Stomach smooth muscle (tissue), 2 donors: Measurements from ENCODE around the gene FAM13A.
A peak's percentile ranks its signal among the peaks of the same experiment; 100 is the strongest.

ENCODE experiments used
- H3K27ac ChIP-seq: one replicate; pipeline ENCODE4 v1.7.0; 2013; ENCODE audit warnings: mild to moderate bottlenecking, low read length, inconsistent platforms
- H3K27me3 ChIP-seq, 2 donors: one replicate each; pipeline ENCODE4 v1.7.0; 2013; ENCODE audit warnings: low read length in 2 of 2; ENCODE audit not compliant: insufficient read depth in 2 of 2, control insufficient read depth in 1 of 2
- H3K36me3 ChIP-seq, 2 donors: one replicate each; pipeline ENCODE4 v1.7.0; 2013; ENCODE audit warnings: low read length in 2 of 2; ENCODE audit not compliant: control insufficient read depth in 2 of 2, insufficient read depth in 2 of 2
- H3K4me1 ChIP-seq: one replicate; pipeline ENCODE4 v1.7.0; 2013; ENCODE audit warnings: low read length; ENCODE audit not compliant: control insufficient read depth, insufficient read depth
- H3K4me3 ChIP-seq, 2 donors: one replicate each; pipeline ENCODE4 v1.7.0; 2013; ENCODE audit warnings: low read length in 2 of 2
- H3K9ac ChIP-seq, 2 donors: one replicate each; pipeline ENCODE4 v1.7.0; 2013; ENCODE audit warnings: low read length in 2 of 2, mild to moderate bottlenecking in 1 of 2
- H3K9me3 ChIP-seq, 2 donors: one replicate each; pipeline ENCODE4 v1.7.0; 2013; ENCODE audit warnings: low read length in 2 of 2; ENCODE audit not compliant: control insufficient read depth in 2 of 2
- donor health status: healthy.
- donor health status: Pancreatic carcinoma.

The FAM13A gene

DNA sequence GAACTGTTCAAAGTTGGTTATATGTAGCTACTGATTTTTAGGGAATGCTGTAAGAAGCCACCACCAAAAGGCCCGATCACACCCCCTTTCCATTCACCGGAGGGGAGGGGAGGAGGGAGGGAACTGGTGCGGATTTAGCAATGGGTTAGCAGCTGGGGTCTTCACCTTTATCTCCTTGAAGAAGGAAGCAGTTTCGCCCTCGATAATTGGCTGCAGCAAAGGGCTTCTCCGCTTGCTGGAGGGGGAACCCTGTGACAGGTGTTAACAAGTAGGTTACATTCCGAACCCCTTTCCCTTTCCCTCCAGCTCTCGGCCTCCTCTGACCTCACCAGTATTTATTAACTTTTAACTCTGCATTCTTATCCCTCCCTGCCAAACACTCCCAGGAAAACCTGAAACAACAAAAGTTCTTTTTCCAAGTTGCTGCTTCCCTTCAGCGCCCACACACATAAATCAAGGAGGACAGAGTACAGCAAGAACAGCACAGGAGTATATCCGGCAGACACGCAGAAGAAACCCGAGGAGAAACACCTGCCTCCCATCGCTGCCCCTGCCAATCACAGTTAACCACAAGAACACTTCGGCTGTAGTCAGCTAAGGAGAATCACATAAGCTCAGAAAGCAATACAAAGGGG, 319.6 kb downstream of the FAM13A start:
- Histone ChIP-seq H3K27ac (peak overlapping the region; percentile 53), H3K27me3 (no peaks in the 10 kb centered on the region), H3K36me3 (peaks cover 15 to 17% of the 10 kb centered on the region in 2 donors), H3K4me3 (peak overlapping the region; percentile 30 to 31), H3K4me1 (peaks cover 16% of the 10 kb centered on the region), H3K9ac (peak overlapping the region in 1 of 2 donors; percentile 16), H3K9me3 (no peaks in the 10 kb centered on the region)

DNA sequence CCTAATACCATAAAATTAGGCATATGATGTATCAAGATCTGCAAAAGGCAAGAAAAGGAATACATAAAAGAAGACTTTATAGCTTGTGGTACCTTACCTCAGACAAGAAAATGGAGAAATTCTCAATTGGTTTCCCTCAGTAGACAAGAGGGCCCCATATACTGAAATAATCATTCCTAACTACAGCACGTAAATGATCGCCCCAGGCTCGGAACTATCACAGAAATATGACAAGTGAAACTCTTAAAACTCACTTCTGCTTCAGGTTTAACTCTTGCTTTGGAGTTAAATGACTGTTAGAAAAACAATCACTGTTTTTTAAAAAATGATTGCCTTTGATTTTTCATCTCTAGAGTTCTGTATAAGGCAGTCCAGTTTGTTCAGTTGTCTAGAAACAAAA, 320.7 kb downstream of the FAM13A start:
- Histone ChIP-seq H3K9me3 (no peaks in the 10 kb centered on the region), H3K27ac (no peak overlapping the region), H3K4me1 (peaks cover 16% of the 10 kb centered on the region), H3K9ac (no peak overlapping the region), H3K36me3 (peaks cover 15 to 19% of the 10 kb centered on the region in 2 donors), H3K27me3 (no peaks in the 10 kb centered on the region), H3K4me3 (no peak overlapping the region)

DNA sequence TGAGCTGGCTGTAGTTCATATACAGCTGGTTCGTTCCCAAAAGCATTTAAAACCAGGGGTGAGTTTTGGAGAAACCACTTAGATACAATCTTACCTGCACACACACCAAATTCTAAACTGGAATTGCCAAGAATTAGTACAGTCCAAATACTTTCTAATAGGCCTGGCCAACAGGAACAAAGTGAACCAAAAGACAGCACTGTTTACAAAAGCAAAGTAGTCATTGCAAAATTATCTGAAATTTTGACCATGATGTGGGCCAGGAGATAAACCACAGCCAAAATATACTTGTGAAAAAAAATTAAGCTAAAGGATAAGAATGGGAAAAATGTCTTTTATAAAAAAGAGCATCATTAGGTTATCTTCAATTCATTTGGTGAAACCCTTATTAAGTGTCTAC, 321.4 kb downstream of the FAM13A start:
- no peak overlapping the region for H3K4me3 ChIP-seq
- H3K9ac ChIP-seq = no peak overlapping the region
- H3K9me3 ChIP-seq = no peaks in the 10 kb centered on the region
- no peaks in the 10 kb centered on the region for H3K27me3 ChIP-seq
- peaks cover 16% of the 10 kb centered on the region for H3K4me1 ChIP-seq
- H3K36me3 ChIP-seq = peaks cover 19 to 24% of the 10 kb centered on the region in 2 donors
- no peak overlapping the region for H3K27ac ChIP-seq

DNA sequence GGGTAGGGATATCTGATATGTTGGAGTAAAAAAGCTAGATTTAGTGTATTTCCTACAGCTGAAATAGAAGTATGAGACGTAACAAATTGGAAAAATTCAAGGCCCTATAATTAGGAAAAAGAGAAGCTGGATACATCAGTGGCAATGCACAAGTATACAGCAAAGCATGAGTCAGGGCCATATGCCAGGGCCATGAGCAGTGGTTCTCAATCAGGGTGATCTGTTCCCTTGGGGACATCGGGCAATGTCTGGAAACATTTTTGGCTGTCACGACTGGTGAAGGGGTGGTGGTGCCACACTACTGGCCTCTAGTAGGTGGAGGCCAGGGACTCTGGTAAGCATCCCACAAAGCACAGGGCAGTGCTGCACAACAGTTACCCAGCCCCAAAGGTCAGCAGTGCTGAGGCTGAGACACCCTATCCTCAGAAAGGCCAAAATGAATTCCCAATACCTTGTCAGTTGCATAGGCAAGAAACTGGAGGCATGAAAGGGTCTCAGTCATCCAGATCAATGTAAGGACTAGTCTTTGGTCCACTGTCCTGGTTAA, 322.5 kb downstream of the FAM13A start:
- H3K36me3 ChIP-seq = peaks cover 26 to 30% of the 10 kb centered on the region in 2 donors
- H3K27me3 ChIP-seq = no peaks in the 10 kb centered on the region
- no peak overlapping the region for H3K4me3 ChIP-seq
- H3K9ac ChIP-seq = no peak overlapping the region
- no peaks in the 10 kb centered on the region for H3K9me3 ChIP-seq
- no peak overlapping the region for H3K27ac ChIP-seq
- peaks cover 12% of the 10 kb centered on the region for H3K4me1 ChIP-seq

DNA sequence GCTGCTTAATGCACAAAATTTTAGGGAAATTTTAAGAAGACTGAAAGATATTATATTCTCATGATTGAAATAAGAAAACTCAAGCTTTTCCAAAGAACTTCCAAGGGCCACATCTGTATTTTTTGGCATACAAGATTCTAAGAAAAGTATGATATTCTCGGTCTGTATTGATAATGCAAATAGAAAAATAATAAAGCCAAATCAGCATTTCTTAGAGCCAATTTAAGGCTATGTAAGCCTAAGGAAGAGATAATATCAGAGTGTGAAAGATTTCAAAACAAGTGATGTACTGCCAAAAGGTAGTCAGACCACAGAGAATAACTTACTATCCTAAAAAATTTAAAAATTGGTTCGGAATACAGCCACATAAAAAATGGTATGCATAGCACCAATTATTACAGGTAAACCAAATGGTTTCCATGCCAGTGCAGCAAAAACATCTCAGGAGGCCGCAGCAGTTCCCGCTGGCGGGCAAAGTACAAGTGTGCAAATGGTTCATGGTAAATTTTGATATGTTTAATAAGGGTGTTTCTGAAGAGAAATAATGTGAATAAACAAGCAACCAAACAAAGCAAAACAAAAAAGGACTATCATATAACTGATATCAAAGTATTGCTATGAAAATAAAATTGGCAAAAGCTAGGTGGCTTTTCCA, 324.1 kb downstream of the FAM13A start:
- H3K9ac ChIP-seq = no peak overlapping the region
- no peak overlapping the region for H3K27ac ChIP-seq
- peaks cover 31 to 37% of the 10 kb centered on the region in 2 donors for H3K36me3 ChIP-seq
- H3K4me3 ChIP-seq = no peak overlapping the region
- no peaks in the 10 kb centered on the region for H3K27me3 ChIP-seq
- H3K4me1 ChIP-seq = peaks cover 13% of the 10 kb centered on the region
- no peaks in the 10 kb centered on the region for H3K9me3 ChIP-seq

DNA sequence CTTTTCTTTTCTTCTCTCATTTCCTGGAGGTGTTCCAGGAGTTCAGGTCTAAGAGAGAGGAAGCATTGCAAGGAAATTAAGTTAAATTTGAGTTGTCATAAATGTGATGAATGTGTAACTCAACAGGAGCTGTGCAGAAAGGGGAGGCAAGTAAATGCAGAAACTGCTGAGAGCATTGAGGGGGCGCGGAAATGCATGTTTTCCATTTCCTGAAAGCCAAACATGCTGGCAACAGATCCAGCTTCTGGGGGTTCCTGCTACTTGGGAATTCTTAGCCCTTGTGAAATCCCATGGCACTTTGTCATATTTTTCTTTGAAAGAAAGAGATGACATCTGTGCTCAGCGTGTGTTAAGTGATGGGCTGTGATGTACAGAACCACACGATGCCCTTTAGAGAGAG, 325.6 kb downstream of the FAM13A start:
- Histone ChIP-seq H3K27me3 (no peaks in the 10 kb centered on the region), H3K4me1 (peaks cover 13% of the 10 kb centered on the region), H3K4me3 (no peak overlapping the region), H3K36me3 (peaks cover 41 to 45% of the 10 kb centered on the region in 2 donors), H3K9me3 (no peaks in the 10 kb centered on the region), H3K9ac (no peak overlapping the region), H3K27ac (no peak overlapping the region)

DNA sequence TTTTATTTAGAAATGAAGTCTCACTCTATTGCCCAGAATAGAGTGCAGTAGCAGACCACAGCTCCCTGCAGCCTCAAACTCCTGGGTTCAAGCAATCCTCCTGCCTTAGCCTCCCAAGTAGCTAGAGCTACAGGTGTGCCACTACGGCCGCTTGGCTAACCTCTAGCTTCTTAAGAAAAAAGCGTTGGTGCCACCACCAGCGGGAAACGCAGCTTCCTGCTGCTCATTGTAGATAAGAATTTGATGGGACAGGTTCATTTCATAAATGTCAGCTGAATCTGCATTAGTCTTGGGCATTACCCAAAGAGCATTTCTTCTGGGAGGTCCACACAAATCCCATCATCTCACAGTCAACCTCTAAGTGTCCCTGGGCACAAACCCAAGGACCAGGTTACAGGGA, 326.2 kb downstream of the FAM13A start:
- H3K4me1 ChIP-seq = peaks cover 13% of the 10 kb centered on the region
- H3K27ac ChIP-seq = no peak overlapping the region
- no peak overlapping the region for H3K9ac ChIP-seq
- H3K27me3 ChIP-seq = no peaks in the 10 kb centered on the region
- H3K4me3 ChIP-seq = no peak overlapping the region
- H3K36me3 ChIP-seq = peaks cover 41 to 45% of the 10 kb centered on the region in 2 donors
- no peaks in the 10 kb centered on the region for H3K9me3 ChIP-seq

DNA sequence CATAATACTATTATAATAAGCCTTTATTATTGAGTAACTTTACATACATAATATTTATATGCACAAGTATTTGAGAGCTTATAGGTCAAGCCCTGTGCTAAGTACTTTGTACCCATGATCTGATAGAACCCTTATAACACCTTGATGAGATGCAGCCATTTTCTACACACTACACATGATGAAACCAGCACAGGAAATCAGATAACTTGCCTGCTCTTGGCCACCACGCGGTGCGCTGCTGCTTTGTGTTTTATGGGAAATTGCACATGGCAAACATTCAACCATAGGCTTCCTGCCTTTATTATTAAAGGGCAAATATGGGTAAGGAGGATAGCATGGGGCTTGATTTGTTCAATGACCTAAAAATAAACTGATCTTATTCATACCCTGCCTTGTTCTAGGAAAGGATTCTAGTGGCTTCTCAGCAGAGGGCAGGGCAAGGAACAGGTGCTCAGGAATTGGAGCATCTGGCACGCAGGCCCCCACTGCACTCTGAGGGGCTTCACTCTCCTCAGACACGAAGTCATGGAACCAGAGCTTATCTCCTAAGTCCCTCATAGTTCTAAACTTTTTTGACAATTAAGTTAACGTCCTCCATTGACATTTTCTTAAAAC, 327.7 kb downstream of the FAM13A start:
- peaks cover 38 to 40% of the 10 kb centered on the region in 2 donors for H3K36me3 ChIP-seq
- H3K9me3 ChIP-seq = no peaks in the 10 kb centered on the region
- no peak overlapping the region for H3K27ac ChIP-seq
- H3K27me3 ChIP-seq = no peaks in the 10 kb centered on the region
- H3K4me1 ChIP-seq = peaks cover 16% of the 10 kb centered on the region
- H3K9ac ChIP-seq = no peak overlapping the region
- no peak overlapping the region for H3K4me3 ChIP-seq

DNA sequence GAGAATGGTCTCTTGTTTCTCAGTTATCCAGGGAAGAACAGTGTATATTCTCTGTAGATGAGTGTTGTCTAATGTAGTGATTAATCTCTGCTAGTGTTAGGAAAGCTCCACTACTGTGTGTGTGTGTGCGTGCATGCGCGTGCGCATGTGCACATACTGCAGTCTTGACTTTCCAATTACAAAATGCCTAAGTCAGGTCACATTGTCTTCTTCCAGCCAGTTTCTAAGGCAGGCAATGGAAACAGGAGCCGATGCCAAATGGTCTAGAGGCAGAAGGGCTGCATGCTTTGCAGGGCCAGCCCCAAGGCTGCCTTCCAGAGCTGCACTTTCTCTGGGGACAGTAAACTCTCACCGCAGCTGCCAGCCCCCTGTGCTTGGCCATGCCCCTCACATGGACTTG, 328.8 kb downstream of the FAM13A start:
- H3K4me3 ChIP-seq = no peak overlapping the region
- H3K9me3 ChIP-seq = no peaks in the 10 kb centered on the region
- H3K27me3 ChIP-seq = no peaks in the 10 kb centered on the region
- no peak overlapping the region for H3K9ac ChIP-seq
- peaks cover 39 to 46% of the 10 kb centered on the region in 2 donors for H3K36me3 ChIP-seq
- H3K4me1 ChIP-seq = peaks cover 22% of the 10 kb centered on the region
- peak overlapping the region; percentile 38 for H3K27ac ChIP-seq

DNA sequence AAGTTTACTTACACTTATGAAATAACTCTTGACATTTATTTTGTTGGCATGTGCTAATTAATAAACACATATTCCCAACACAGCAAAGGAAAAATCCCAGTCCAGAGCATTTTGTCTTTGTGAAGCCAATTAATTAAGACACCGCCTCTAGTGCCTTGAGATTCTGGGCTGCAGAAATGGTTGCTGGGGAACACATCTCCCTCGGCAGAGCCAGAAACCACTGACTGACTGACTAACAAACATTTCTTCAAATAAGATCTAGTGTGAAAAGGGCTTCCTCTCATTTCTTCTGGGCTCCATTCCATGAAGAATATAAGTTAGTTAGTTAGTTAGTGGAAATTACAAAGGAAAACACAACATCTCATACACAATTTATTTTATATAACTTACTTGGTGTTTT, 331.0 kb downstream of the FAM13A start:
- Histone ChIP-seq H3K4me1 (peaks cover 31% of the 10 kb centered on the region), H3K4me3 (no peak overlapping the region), H3K27ac (no peak overlapping the region), H3K36me3 (peaks cover 39 to 52% of the 10 kb centered on the region in 2 donors), H3K9ac (no peak overlapping the region), H3K9me3 (no peaks in the 10 kb centered on the region), H3K27me3 (no peaks in the 10 kb centered on the region)
